ENCODE results near the gene ARMH2.
A peak's percentile ranks its signal among the peaks of the same experiment; 100 is the strongest.

Gene ARMH2

GRCh38 chr6:24827970-24828369, 29.3 kb upstream of the ARMH2 start:
- H3K27ac Mint-ChIP-seq, result peak overlapping the region; percentile 86
- H3K4me3 Mint-ChIP-seq, result no peak overlapping the region
- no peak for ATAC-seq (ENCODE audit: low read depth)
- no peak for DNase-seq (ENCODE audit: low spot score in 2 of 2)
- H3K9me3 Mint-ChIP-seq, result no peaks in the 10 kb centered on the region
- no peaks in the 10 kb centered on the region for H3K27me3 Mint-ChIP-seq
- peaks cover 8% of the 10 kb centered on the region for H3K4me1 Mint-ChIP-seq
- peaks cover 51% of the 10 kb centered on the region for H3K36me3 Mint-ChIP-seq

- H3K27ac Mint-ChIP-seq, result peak overlapping the region; percentile 86
- DNase-seq (ENCODE audit: low spot score in 2 of 2) (no peak), ATAC-seq (ENCODE audit: low read depth) (no peak)
- peaks cover 47% of the 10 kb centered on the region for H3K36me3 Mint-ChIP-seq
- H3K4me3 Mint-ChIP-seq, result no peak overlapping the region
- peaks cover 8% of the 10 kb centered on the region for H3K4me1 Mint-ChIP-seq
- H3K9me3 Mint-ChIP-seq, result no peaks in the 10 kb centered on the region
- no peaks in the 10 kb centered on the region for H3K27me3 Mint-ChIP-seq
These were observed 28.4 kb upstream of the ARMH2 start for GRCh38 chr6:24827162-24827561.

GRCh38 chr6:24825130-24825630, 26.5 kb upstream of the ARMH2 start:
- no peak overlapping the region for H3K4me3 Mint-ChIP-seq
- no peaks in the 10 kb centered on the region for H3K27me3 Mint-ChIP-seq
- no peaks in the 10 kb centered on the region for H3K9me3 Mint-ChIP-seq
- peaks cover 11% of the 10 kb centered on the region for H3K4me1 Mint-ChIP-seq
- H3K27ac Mint-ChIP-seq, result no peak overlapping the region
- ATAC-seq (ENCODE audit: low read depth), result no peak
- peaks cover 41% of the 10 kb centered on the region for H3K36me3 Mint-ChIP-seq
- DNase-seq (ENCODE audit: low spot score in 2 of 2), result no peak

- no peak for ATAC-seq (ENCODE audit: low read depth)
- peaks cover 41% of the 10 kb centered on the region for H3K36me3 Mint-ChIP-seq
- peak overlapping the region; percentile 35 for H3K27ac Mint-ChIP-seq
- peaks cover 9% of the 10 kb centered on the region for H3K4me1 Mint-ChIP-seq
- no peaks in the 10 kb centered on the region for H3K9me3 Mint-ChIP-seq
- no peak for DNase-seq (ENCODE audit: low spot score in 2 of 2)
- no peaks in the 10 kb centered on the region for H3K27me3 Mint-ChIP-seq
- H3K4me3 Mint-ChIP-seq, result no peak overlapping the region
These were observed 25.6 kb upstream of the ARMH2 start for GRCh38 chr6:24824142-24824938.

- no peaks in the 10 kb centered on the region for H3K27me3 Mint-ChIP-seq
These were observed 24.5 kb upstream of the ARMH2 start for GRCh38 chr6:24823185-24823584.

GRCh38 chr6:24822696-24823095, 24.0 kb upstream of the ARMH2 start:
- H3K27ac Mint-ChIP-seq, result no peak overlapping the region
- no peaks in the 10 kb centered on the region for H3K9me3 Mint-ChIP-seq
- H3K27me3 Mint-ChIP-seq, result no peaks in the 10 kb centered on the region
- H3K4me1 Mint-ChIP-seq, result peaks cover 4% of the 10 kb centered on the region
- DNase-seq (ENCODE audit: low spot score in 2 of 2), result no peak
- no peak overlapping the region for H3K4me3 Mint-ChIP-seq
- no peak for ATAC-seq (ENCODE audit: low read depth)
- H3K36me3 Mint-ChIP-seq, result peaks cover 37% of the 10 kb centered on the region

More at GRCh38 chr6:24823185-24823584, 24.5 kb upstream of the ARMH2 start:
- H3K27ac Mint-ChIP-seq, result no peak overlapping the region
- H3K9me3 Mint-ChIP-seq, result no peaks in the 10 kb centered on the region
- H3K4me1 Mint-ChIP-seq, result peaks cover 4% of the 10 kb centered on the region
- H3K36me3 Mint-ChIP-seq, result peaks cover 40% of the 10 kb centered on the region
- no peak for DNase-seq (ENCODE audit: low spot score in 2 of 2)
- H3K4me3 Mint-ChIP-seq, result no peak overlapping the region
- ATAC-seq (ENCODE audit: low read depth), result no peak

- Mint-ChIP-seq H3K36me3 (peaks cover 32% of the 10 kb centered on the region), H3K9me3 (no peaks in the 10 kb centered on the region), H3K4me1 (peaks cover 2% of the 10 kb centered on the region), H3K27me3 (no peaks in the 10 kb centered on the region), H3K27ac (peak overlapping the region; percentile 31), H3K4me3 (no peak overlapping the region)
- ATAC-seq (ENCODE audit: low read depth) (no peak), DNase-seq (ENCODE audit: low spot score in 2 of 2) (no peak)
These were observed 23.2 kb upstream of the ARMH2 start for GRCh38 chr6:24821860-24822444.

- no peak overlapping the region for H3K4me3 Mint-ChIP-seq
- no peaks in the 10 kb centered on the region for H3K9me3 Mint-ChIP-seq
- H3K36me3 Mint-ChIP-seq, result peaks cover 18% of the 10 kb centered on the region
- no peak overlapping the region for H3K27ac Mint-ChIP-seq
- ATAC-seq (ENCODE audit: low read depth) (no peak), DNase-seq (ENCODE audit: low spot score in 2 of 2) (no peak)
- peaks cover 2% of the 10 kb centered on the region for H3K4me1 Mint-ChIP-seq
- no peaks in the 10 kb centered on the region for H3K27me3 Mint-ChIP-seq
These were observed 19.6 kb upstream of the ARMH2 start for GRCh38 chr6:24818346-24818745.

GRCh38 chr6:24809728-24810127, 11.0 kb upstream of the ARMH2 start:
- Mint-ChIP-seq H3K9me3 (no peaks in the 10 kb centered on the region), H3K27ac (no peak overlapping the region), H3K4me3 (no peak overlapping the region), H3K4me1 (no peaks in the 10 kb centered on the region), H3K36me3 (peaks cover 16% of the 10 kb centered on the region), H3K27me3 (no peaks in the 10 kb centered on the region)
- no peak for ATAC-seq (ENCODE audit: low read depth)
- no peak for DNase-seq (ENCODE audit: low spot score in 2 of 2)

- Mint-ChIP-seq H3K9me3 (no peaks in the 10 kb centered on the region), H3K4me1 (no peaks in the 10 kb centered on the region), H3K4me3 (no peak overlapping the region), H3K36me3 (peaks cover 20% of the 10 kb centered on the region), H3K27me3 (no peaks in the 10 kb centered on the region), H3K27ac (no peak overlapping the region)
- ATAC-seq (ENCODE audit: low read depth) (no peak), DNase-seq (ENCODE audit: low spot score in 2 of 2) (no peak)
These were observed 8.9 kb upstream of the ARMH2 start for GRCh38 chr6:24807584-24807983.

- Mint-ChIP-seq H3K4me1 (peaks cover 6% of the 10 kb centered on the region), H3K4me3 (no peak overlapping the region), H3K9me3 (no peaks in the 10 kb centered on the region), H3K27me3 (no peaks in the 10 kb centered on the region), H3K27ac (peak overlapping the region; percentile 14), H3K36me3 (peaks cover 12% of the 10 kb centered on the region)
- DNase-seq (ENCODE audit: low spot score in 2 of 2), result no peak
- no peak for ATAC-seq (ENCODE audit: low read depth)
These were observed 3.7 kb upstream of the ARMH2 start for GRCh38 chr6:24802271-24803059.

GRCh38 chr6:24799541-24799915, 811 bp upstream of the ARMH2 start:
- no peaks in the 10 kb centered on the region for H3K9me3 Mint-ChIP-seq
- H3K27me3 Mint-ChIP-seq, result no peaks in the 10 kb centered on the region
- H3K4me1 Mint-ChIP-seq, result peaks cover 6% of the 10 kb centered on the region
- no peak overlapping the region for H3K27ac Mint-ChIP-seq
- DNase-seq (ENCODE audit: low spot score in 2 of 2) (no peak), ATAC-seq (ENCODE audit: low read depth) (no peak)
- no peak overlapping the region for H3K4me3 Mint-ChIP-seq
- peaks cover 9% of the 10 kb centered on the region for H3K36me3 Mint-ChIP-seq

- no peak overlapping the region for H3K4me3 Mint-ChIP-seq
- no peak for ATAC-seq (ENCODE audit: low read depth)
These were observed 1.0 kb downstream of the ARMH2 start for GRCh38 chr6:24797596-24798216.

More at GRCh38 chr6:24797596-24798216, 1.0 kb downstream of the ARMH2 start:
- Mint-ChIP-seq H3K4me1 (peaks cover 6% of the 10 kb centered on the region), H3K9me3 (no peaks in the 10 kb centered on the region), H3K36me3 (peaks cover 4% of the 10 kb centered on the region), H3K27ac (no peak overlapping the region), H3K27me3 (no peaks in the 10 kb centered on the region)
- no peak for DNase-seq (ENCODE audit: low spot score in 2 of 2)

All from memory B cell (primary cell).